IPS-11a (cell line): ENCODE measurements around the gene DNAJB1.

Source experiments
- H3K4me3 ChIP-seq: one replicate; pipeline ENCODE4 v1.5.1; 2013; ENCODE audit warnings: low read depth, low read length, control low read depth

Gene DNAJB1

GRCh38 chr19:14473073-14473977 is 44.9 kb downstream of the DNAJB1 start:
- no peak overlapping the region for H3K4me3 ChIP-seq

DNA sequence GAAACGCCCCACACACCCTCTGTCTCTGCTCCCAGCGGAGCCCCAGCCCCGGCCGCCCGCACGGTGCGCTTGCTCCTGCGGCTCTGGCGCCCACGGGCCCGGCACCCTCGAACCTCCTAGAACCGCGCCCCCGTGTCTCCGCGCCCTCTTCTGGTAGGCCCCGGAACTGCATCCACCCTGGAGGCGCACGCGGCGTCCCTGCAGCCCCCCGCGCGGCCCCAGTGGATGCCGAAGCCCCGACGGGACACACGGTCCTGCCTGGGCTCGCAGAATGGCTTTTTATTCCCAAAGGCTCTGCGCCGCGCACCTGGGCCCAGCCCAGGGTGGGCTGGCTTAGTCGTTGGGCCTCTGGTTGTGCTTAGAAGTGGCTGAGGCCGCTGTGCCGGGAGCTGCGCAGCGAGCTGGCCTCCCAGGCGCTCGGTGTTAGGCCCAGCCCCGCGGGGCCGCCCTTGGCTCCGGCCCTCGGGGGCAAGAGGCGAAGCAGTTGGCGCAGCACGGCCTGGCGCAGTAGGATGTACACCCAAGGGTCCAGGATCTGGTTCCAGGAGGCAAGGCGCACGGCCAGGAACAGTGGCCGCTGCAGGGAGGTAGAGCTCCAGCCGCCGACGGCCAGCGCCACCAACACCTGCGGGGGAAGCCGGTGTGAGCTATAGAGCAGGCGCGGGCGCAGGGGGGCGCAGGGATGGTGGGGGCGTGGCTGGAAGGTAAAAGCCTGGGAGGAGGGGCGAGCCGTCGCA is 45.8 kb downstream of the DNAJB1 start:
- H3K4me3 ChIP-seq: peak overlapping the region; percentile 43

- no peak overlapping the region for H3K4me3 ChIP-seq
These were observed 46.6 kb downstream of the DNAJB1 start for GRCh38 chr19:14471436-14472187.

DNA sequence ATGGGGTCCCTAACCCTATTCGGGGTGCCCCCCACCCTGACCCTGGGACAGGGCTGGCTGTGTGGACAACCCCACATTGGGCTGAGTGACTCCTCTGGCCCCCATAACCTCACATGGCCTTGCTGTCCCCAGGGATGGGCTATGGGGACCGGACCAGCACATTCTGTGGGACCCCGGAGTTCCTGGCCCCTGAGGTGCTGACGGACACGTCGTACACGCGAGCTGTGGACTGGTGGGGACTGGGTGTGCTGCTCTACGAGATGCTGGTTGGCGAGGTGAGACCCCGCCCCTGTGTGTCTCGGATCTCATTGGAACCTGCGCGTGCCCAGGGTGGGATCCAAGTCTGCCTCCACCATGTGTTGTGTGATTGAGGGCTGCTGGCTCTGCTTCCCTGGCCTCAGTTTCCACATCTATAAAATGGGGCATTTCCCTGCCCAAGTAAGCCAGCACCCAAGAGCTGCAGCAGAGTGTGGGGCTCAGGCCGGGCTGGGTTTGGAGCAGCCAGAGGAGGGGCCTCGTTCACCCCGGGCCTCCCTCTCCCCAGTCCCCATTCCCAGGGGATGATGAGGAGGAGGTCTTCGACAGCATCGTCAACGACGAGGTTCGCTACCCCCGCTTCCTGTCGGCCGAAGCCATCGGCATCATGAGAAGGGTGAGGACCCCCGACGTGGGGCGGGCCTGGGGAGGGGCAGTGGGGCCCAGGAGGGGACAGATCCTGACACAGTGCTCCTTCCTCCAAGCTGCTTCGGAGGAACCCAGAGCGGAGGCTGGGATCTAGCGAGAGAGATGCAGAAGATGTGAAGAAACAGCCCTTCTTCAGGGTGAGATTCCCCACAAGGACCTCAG is 47.9 kb downstream of the DNAJB1 start:
- no peak overlapping the region for H3K4me3 ChIP-seq

GRCh38 chr19:14467816-14468215 is 50.4 kb downstream of the DNAJB1 start:
- no peak overlapping the region for H3K4me3 ChIP-seq

- no peak overlapping the region for H3K4me3 ChIP-seq
These were observed 50.8 kb downstream of the DNAJB1 start for GRCh38 chr19:14467391-14467790.
